Globus pallidus (tissue), 1 donor: ENCODE measurements around the gene CHMP1A.
"Not testable (repeated sequence)": the region's sequence is repeated elsewhere in the genome, so short reads cannot be mapped to it uniquely, and the experiment has no call there.

Experiments
- DNase-seq: peaks from one replicate; pipeline ENCODE4 v3.0.0-alpha.2; 2015; ENCODE audit warnings: low spot score

CHMP1A gene

DNA sequence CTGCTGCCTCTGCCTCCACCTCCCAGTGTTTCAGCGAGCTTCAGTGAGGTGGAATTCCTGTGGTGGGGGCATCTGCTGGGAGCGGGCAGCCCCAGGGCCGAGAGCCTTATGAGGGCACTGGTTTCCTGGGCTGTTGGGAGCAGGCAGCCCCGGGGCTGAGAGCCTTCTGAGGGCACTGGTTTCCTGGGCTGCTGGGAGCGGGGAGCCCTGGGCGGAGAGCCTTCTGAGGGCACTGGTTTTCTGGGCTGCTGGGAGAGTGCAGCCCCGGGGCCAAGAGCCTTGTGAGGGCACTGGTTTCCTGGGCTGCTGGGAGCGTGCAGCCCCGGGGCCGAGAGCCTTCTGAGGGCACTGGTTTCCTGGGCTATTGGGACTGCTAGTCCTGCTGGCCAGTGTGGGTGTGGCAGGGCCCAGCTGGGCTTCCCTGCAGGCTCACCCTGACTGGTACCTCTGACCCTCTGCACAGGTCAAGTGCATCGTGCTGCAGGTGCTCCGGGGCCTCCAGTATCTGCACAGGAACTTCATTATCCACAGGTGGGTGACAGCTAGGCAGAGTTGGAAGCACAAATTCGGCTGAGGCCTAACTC is 34.6 kb upstream of the CHMP1A start:
- DNase-seq = no peak

DNA sequence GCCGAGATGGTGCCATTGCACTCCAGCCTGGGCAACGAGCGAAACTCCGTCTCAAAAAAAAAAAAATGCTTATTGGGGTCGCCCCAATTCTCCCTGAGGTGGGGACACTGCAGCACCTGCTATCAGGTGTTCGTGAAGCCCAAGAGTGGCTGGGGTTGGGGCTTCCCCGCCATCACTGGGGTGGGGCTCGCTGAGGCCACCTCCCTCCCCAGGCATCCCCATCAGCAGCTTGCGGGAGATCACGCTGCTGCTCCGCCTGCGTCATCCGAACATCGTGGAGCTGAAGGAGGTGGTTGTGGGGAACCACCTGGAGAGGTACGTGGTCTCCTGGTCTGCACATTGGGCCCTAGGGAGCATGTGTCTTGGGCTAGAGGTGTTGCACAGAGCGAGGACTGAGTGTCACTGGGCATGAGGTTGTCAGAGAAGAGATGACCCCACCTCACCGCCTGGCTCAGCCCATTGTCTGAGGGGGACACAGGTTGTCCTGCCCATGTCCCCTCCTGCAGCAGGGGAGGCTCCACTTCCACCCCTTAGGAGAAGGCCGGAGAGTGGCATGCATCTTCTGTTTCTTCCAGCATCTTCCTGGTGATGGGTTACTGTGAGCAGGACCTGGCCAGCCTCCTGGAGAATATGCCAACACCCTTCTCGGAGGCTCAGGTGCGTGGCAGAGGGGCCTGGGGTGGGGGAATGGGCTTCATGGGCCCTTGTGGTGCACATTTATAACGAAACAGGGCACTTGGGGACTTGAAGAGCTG is 33.9 kb upstream of the CHMP1A start:
- DNase-seq = no peak

GRCh38 chr16:89690392-89690901 is 32.9 kb upstream of the CHMP1A start:
- no peak for DNase-seq

- DNase-seq = not testable (repeated sequence)
Observed at GRCh38 chr16:89689621-89690020, 32.1 kb upstream of the CHMP1A start.

GRCh38 chr16:89689142-89689541 is 31.6 kb upstream of the CHMP1A start:
- DNase-seq = no peak

- DNase-seq = no peak
Observed at GRCh38 chr16:89688395-89688794, 30.9 kb upstream of the CHMP1A start.

- no peak for DNase-seq
Observed at GRCh38 chr16:89687092-89687940, 29.8 kb upstream of the CHMP1A start.

- peak; percentile 83 for DNase-seq
Observed at GRCh38 chr16:89686520-89687091, 29.1 kb upstream of the CHMP1A start, which contains the start of gene CDK10. CDK10 (plus strand) TSS chr16:89686689; CDS start chr16:89686711, 22 bp downstream.

DNA sequence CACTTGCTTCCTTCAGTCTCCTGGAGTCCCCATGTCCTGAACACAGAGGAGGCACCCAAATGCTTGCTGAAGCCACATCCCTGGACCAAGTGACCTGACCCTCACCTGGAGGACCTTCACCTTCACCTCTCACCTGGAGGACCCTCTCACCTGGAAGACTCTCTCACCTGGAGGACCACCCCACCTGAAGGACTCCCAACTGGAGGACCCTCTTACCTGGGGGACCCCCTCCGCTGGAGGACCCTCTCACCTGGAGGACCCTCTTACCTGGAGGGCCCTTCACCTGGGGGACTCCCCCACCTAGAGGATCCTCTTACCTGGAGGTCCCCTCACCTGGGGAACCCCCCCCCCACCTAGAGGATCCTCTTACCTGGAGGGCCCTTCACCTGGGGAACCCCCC is 28.4 kb upstream of the CHMP1A start:
- no peak for DNase-seq

DNA sequence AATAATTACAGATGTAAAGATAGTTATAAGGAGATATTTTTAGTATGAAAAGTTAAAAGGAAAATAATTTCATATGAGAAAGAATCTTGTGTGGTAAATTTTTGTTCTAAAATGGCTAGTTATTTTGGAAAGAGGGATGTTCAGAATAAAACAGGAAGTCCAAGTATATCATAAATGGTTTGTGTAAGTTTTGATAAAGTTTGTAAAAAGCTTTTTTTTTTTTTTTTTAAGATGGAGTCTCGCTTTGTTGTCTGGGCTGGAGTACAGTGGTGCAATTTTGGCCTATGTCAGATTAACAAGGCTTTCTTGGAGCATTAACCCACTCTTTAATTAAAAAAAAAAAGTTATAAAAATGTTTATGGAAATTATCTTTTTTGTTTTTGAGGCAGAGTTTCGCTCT is 20.8 kb upstream of the CHMP1A start:
- DNase-seq = no peak

DNA sequence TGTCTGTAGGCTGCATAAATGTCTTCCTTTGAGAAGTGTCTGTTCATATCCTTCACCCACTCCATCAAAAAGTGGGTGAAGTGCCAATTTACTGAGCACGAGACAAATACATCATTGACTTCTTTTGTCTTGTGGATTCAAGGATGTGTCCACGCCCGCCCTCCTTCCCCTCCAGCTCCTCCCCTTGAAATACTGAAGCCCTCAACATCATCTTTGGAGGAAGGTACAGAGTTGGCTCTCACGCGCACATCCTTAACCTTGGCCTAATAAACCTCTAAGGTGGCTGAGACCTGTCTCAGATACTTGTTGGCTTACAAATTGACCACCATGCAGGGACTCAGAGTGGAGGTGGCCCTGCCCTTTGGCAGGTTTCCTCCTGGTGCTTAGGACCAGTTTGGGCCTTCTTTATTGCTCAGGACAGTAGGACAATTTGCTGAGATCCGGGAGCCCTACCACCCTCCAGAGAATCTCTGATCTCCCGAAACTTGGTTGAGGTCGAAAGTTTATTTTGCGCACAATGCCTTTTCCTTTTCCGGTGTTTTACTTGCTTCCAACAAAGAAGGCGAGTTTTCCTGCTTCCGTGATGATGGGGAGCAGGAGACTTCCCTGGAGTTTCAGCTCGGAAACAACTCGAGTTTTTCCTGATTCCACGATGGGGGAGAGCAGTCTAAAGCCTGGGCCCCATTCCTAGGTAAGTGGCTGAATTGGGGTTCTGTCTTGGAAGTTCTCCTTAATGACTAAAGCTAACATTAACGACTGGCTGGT is 14.9 kb upstream of the CHMP1A start:
- no peak for DNase-seq

DNA sequence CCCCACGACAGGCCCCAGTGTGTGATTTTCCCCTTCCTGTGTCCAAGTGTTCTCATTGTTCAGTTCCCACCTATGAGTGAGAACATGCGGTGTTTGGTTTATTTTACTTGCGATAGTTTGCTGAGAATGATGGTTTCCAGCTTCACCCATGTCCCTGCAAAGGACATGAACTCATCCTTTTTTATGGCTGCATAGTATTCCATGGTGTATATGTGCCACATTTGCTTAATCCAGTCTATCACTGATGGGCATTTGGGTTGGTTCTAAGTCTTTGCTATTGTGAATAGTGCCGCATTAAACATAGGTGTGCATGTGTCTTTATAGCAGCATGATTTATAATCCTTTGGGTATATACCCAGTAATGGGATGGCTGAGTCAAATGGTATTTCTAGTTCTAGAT is 14.1 kb upstream of the CHMP1A start:
- not testable (repeated sequence) for DNase-seq

- DNase-seq = no peak
Observed at GRCh38 chr16:89670496-89671431, 13.3 kb upstream of the CHMP1A start.

GRCh38 chr16:89669755-89670154 is 12.2 kb upstream of the CHMP1A start:
- DNase-seq = no peak

DNA sequence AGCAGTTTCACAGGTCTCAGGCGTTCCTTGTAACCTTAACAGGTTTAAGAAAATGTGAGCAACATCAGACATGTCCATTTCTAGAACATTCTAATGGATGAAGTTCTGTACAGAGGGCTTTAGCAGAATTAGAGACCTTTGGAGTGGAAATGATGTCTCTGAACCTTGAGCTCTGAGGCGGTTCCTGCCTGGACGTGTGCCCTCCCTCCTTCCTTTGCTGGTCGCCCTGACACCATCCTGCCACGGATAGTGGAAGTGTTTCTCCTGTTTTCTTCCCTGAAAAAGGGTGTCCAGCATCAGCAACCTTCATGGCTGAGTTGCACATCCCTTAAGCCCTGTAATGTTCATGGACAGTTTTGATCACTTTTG is 11.3 kb upstream of the CHMP1A start:
- DNase-seq = no peak

GRCh38 chr16:89667633-89668032 is 10.1 kb upstream of the CHMP1A start:
- DNase-seq = no peak

DNA sequence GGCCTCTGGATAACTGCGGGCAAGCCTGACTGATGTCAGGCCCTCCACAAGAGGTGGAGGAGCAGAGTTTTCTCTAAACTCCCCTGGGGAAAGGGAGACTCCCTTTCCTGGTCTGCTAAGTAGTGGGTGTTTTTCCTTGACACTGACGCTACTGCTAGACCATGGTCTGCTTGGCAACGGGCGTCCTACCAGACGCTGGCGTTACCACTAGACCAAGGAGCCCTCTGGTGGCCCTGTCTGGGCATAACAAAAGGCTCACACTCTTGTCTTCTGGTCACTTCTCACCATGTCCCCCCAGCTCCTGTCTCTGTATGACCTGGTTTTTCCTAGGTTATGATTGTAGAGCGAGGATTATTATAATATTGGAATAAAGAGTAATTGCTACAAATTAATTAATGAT is 9.5 kb upstream of the CHMP1A start:
- DNase-seq = not testable (repeated sequence)

DNA sequence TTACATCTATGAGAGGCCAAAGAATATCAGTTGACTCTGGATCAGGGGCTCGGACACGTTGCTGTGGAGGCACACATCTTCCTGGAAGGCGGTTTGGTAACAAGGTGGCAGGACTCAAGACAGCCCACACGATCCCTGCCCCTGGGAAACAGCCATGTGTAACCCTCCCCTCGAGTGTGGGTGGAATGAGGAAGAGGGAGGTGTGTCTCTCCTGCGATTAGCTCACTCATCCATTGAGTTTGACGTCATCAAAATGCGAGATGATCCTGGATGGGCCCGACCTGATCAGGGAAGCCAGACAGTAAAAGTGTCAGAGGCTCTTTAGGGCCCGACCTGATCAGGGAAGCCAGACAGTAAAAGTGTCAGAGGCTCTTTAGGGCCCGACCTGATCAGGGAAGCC is 6.7 kb upstream of the CHMP1A start:
- not testable (repeated sequence) for DNase-seq

DNA sequence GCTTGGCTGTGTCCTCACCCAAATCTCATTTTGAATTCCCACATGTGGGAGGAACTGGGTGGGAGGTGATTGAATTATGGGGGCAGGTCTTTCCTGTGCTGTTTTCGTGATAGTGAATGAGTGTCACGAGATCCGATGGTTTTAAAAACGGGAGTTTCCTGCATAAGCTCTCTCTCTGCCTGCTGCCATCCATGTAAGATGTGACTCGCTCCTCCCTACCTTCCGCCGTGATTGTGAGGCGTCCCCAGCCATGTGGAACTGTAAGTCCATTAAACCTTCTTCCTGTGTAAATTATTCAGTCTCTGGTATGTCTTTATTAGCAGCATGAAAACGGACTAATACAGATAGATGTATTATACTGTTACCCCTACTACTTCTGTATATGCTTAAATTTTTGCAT is 3.7 kb upstream of the CHMP1A start:
- DNase-seq = no peak

- DNase-seq = no peak
Observed at GRCh38 chr16:89660146-89660545, 2.6 kb upstream of the CHMP1A start.
